K562 (cell line): Measurements from ENCODE around the gene CFAP20DC. TPM values are rescaled to one million over a fixed set of nuclear protein-coding genes. Genes with fewer than 3 reads are reported as not detected.
A peak's percentile ranks its signal among the peaks of the same experiment; 100 is the strongest.

Experiments used
- AFF4 ChIP-seq: sonication (generic); formaldehyde crosslinking; IDR thresholded peaks from 2 replicates; pipeline ENCODE4 v1.8.0; 2023; ENCODE audit warnings: mild to moderate bottlenecking, missing genetic modification reagents
- ARID1B ChIP-seq: fragments of 450-650 bp; IDR thresholded peaks from 2 replicates; pipeline ENCODE4 v1.6.1; 2016; ENCODE audit warnings: antibody characterized with exemption, mild to moderate bottlenecking, inconsistent platforms
- CBFA2T2 ChIP-seq: fragments of 450-650 bp; conservative IDR thresholded peaks from 2 replicates; pipeline ENCODE4 v1.6.1; 2017; ENCODE audit warnings: mild to moderate bottlenecking
- CBFA2T3 ChIP-seq: fragments of 450-650 bp; IDR thresholded peaks from 2 replicates; pipeline ENCODE4 v1.6.1; 2017
- CTBP1 ChIP-seq: fragments of 450-650 bp; IDR thresholded peaks from 2 replicates; pipeline ENCODE4 v1.6.1; 2016; ENCODE audit warnings: borderline replicate concordance
- DPF2 ChIP-seq: fragments of 450-650 bp; IDR thresholded peaks from 2 replicates; pipeline ENCODE4 v1.6.1; 2016
- EP300 ChIP-seq: IDR thresholded peaks from 2 replicates; pipeline ENCODE4 v1.6.1; 2012; ENCODE audit warnings: low read length, improper control_type of control experiment
- FOXM1 ChIP-seq, 2 experiments: fragments of 450-650 bp in 1 of 2; sonication (generic) in 1 of 2; formaldehyde crosslinking in 1 of 2; IDR thresholded peaks; 2 replicates each; pipeline versions ENCODE4 v1.6.1 to v1.9.0; 2017 to 2022; ENCODE audit warnings: low read depth in 2 of 2, mild to moderate bottlenecking in 2 of 2, missing genetic modification reagents in 1 of 2, moderate library complexity in 1 of 2
- GTF2E2 ChIP-seq: fragments of 200-800 bp; sonication (Bioruptor generic); IDR thresholded peaks from 2 replicates; pipeline ENCODE4 v1.6.1; 2016; ENCODE audit warnings: missing genetic modification characterization, missing compliant biosample characterization
- IFI16 ChIP-seq: fragments of 250-450 bp; sonication (Bioruptor Pico); IDR thresholded peaks from 2 replicates; pipeline ENCODE4 v2.1.2; 2022; ENCODE audit warnings: mild to moderate bottlenecking, inconsistent platforms
- JUNB ChIP-seq: fragments of 450-650 bp; formaldehyde crosslinking; conservative IDR thresholded peaks from 2 replicates; pipeline ENCODE4 v1.4.0; 2020; ENCODE audit warnings: mild to moderate bottlenecking
- JUND ChIP-seq, 2 experiments: IDR thresholded peaks; 2 replicates in 1 of 2; 3 replicates in 1 of 2; pipeline ENCODE4 v1.6.1; 2011; ENCODE audit warnings: borderline replicate concordance in 2 of 2, low read depth in 2 of 2, low read length in 2 of 2, improper control_type of control experiment in 1 of 2, missing biosample characterization in 1 of 2, missing genetic modification characterization in 1 of 2, missing genetic modification reagents in 1 of 2
- KLF16 ChIP-seq: IDR thresholded peaks from 2 replicates; pipeline ENCODE4 v1.6.1; 2016; ENCODE audit warnings: antibody characterized with exemption
- MAFF ChIP-seq: IDR thresholded peaks from 2 replicates; pipeline ENCODE4 v1.6.1; 2012; ENCODE audit warnings: low read length, improper control_type of control experiment
- MED1 ChIP-seq: sonication (generic); formaldehyde crosslinking; IDR thresholded peaks from 2 replicates; pipeline ENCODE4 v1.8.1; 2023; ENCODE audit warnings: missing genetic modification reagents, borderline replicate concordance
- MEIS2 ChIP-seq: fragments of 450-650 bp; IDR thresholded peaks from 2 replicates; pipeline ENCODE4 v1.6.1; 2014; ENCODE audit warnings: mild to moderate bottlenecking; ENCODE audit not compliant: partially characterized antibody
- MTA2 ChIP-seq: fragments of 450-650 bp; IDR thresholded peaks from 2 replicates; pipeline ENCODE4 v1.6.1; 2016; ENCODE audit warnings: low read depth
- NCOR1 ChIP-seq: fragments of 450-650 bp; IDR thresholded peaks from 2 replicates; pipeline ENCODE4 v1.6.1; 2016; ENCODE audit warnings: mild to moderate bottlenecking, moderate library complexity
- NEUROD1 ChIP-seq: fragments of 150-350 bp; IDR thresholded peaks from 2 replicates; pipeline ENCODE4 v1.6.1; 2014; ENCODE audit warnings: borderline replicate concordance, low read length, low read depth; ENCODE audit not compliant: partially characterized antibody
- NFIC ChIP-seq: fragments of 450-650 bp; IDR thresholded peaks from 2 replicates; pipeline ENCODE4 v1.6.1; 2017; ENCODE audit warnings: mild to moderate bottlenecking, inconsistent platforms
- RCOR1 ChIP-seq, 2 experiments: IDR thresholded peaks; 2 replicates each; pipeline ENCODE4 v1.6.1; 2012; ENCODE audit warnings: low read depth in 2 of 2, low read length in 2 of 2, borderline replicate concordance in 1 of 2, improper control_type of control experiment in 1 of 2
- RNF2 ChIP-seq: sonication (generic); IDR thresholded peaks from 2 replicates; pipeline ENCODE4 v1.6.1; 2016
- RUNX1 ChIP-seq: sonication (generic); IDR thresholded peaks from 2 replicates; pipeline ENCODE4 v1.6.1; 2016; ENCODE audit warnings: antibody characterized with exemption, low read depth
- SMARCA4 ChIP-seq: fragments of 450-650 bp; IDR thresholded peaks from 2 replicates; pipeline ENCODE4 v1.6.1; 2016
- SMARCE1 ChIP-seq: fragments of 450-650 bp; IDR thresholded peaks from 2 replicates; pipeline ENCODE4 v1.7.1; 2016; ENCODE audit warnings: mild to moderate bottlenecking
- SOX6 ChIP-seq: fragments of 450-650 bp; IDR thresholded peaks from 2 replicates; pipeline ENCODE4 v1.6.1; 2014; ENCODE audit warnings: mild to moderate bottlenecking
- STAT5A ChIP-seq: IDR thresholded peaks from 2 replicates; pipeline ENCODE4 v1.6.1; 2012; ENCODE audit warnings: low read length, inconsistent platforms, borderline replicate concordance
- TAL1 ChIP-seq: fragments of 450-650 bp; IDR thresholded peaks from 2 replicates; pipeline ENCODE4 v1.6.1; 2016; ENCODE audit warnings: mild to moderate bottlenecking
- TRIM24 ChIP-seq, 2 experiments: fragments of 450-650 bp; IDR thresholded peaks; 2 replicates each; pipeline ENCODE4 v1.6.1; 2016
- ZNF3 ChIP-seq: fragments of 250-450 bp; sonication (Bioruptor Pico); IDR thresholded peaks from 2 replicates; pipeline ENCODE4 v1.5.0; 2021; ENCODE audit warnings: mild to moderate bottlenecking, moderate library complexity
- polyA plus RNA-seq, 8 experiments: library from polyadenylated mRNA; depleted of rRNA in 4 of 8; stranded (reverse) in 5 of 8; unstranded in 3 of 8; fragments of >200 nt; fragmentation: Nextera tagmentation in 2 of 8; fragmentation: Illumina TruSeq in 1 of 8; extraction: Ambion mirVana in 2 of 8; extraction: Trizol in 1 of 8; gene quantifications; 2 replicates each; pipeline versions ENCODE4 v1.2.1 to v1.2.3, GENCODE V29; 2011 to 2014; ENCODE audit warnings: inconsistent platforms in 1 of 8, missing spikeins in 1 of 8
- total RNA-seq, 7 experiments: library from RNA; depleted of rRNA in 6 of 7; stranded (reverse); fragments of >200 nt in 6 of 7; fragmentation: Illumina TruSeq in 2 of 7; extraction: Trizol in 2 of 7; gene quantifications; 2 replicates each; pipeline versions ENCODE4 v1.2.1 to v1.2.3, GENCODE V29; 2011 to 2021; ENCODE audit warnings: low replicate concordance in 1 of 7
- TF ChIP-seq, protein P1 (sequence below): fragments of 250-450 bp; sonication (Bioruptor Pico); IDR thresholded peaks from 2 replicates; pipeline ENCODE4 v1.8.0; 2022; ENCODE audit warnings: moderate library complexity, mild to moderate bottlenecking, inconsistent platforms

The CFAP20DC gene
- total and polyA plus RNA-seq, 9 of the 15 experiments (the other 6 are each of a cell fraction or from before 2014, with no cell fraction given), result 1.6 to 5.9 (median 4.6) TPM

DNA sequence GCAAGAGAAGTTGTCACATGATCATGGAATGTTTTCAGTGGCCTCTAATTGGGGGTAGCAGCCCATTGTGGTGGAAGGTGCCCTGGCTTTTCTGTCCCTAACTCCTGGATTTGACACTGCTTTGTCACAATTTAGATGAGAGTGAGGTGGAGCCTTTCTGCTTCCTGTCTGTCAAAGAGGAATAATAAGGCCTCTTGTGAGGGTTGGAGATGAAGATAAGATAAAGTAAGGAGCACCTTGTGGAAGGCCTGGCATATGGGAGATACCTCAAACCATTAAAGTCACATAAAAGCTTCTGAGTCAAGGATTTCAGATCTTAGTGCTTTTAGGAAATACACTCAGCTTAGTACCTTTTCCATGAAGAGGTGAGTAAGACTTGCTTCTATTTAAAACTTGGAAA, 210.6 kb downstream of the CFAP20DC start (continued):
- TF ChIP-seq EP300 (peak; percentile 66), MTA2 (peak; percentile 47; the same call in 1 of the 2 replicates), SMARCE1 (peak; percentile 59), NCOR1 (peak; percentile 46; the same call in 1 of the 2 replicates), GTF2E2 (tag) (no peak), MEIS2 (peak; percentile 73), JUNB (CRISPR knock-in tag) (no peak), ZNF3 (no peak), ARID1B (peak; percentile 85), SOX6 (peak; percentile 90), JUND (IDR thresholded peaks at IDR 0.05; ENCODE audit: borderline replicate concordance, low read depth, low read length) (peak; percentile 20; the same call in 1 of the 2 replicates), JUND (tag; IDR thresholded peaks at IDR 0.05; ENCODE audit: borderline replicate concordance, low read depth, low read length) (no peak; the same call in 2 of the 3 replicates), DPF2 (peak; percentile 67), NEUROD1 (no peak), AFF4 (CRISPR knock-in tag) (no peak), SMARCA4 (peak; percentile 73), FOXM1 (IDR thresholded peaks at IDR 0.05; ENCODE audit: low read depth) (0 out of 2 replicates have a peak, but pooled peaks have one; percentile 42), FOXM1 (CRISPR knock-in tag; IDR thresholded peaks at IDR 0.05; ENCODE audit: low read depth) (no peak), KLF16 (peak; percentile 63), CBFA2T3 (peak; percentile 86), RUNX1 (no peak), MAFF (no peak), NFIC (peak; percentile 12; the same call in 1 of the 2 replicates), TRIM24 (IDR thresholded peaks at IDR 0.05) (peak in 1 of 2 experiments; percentile 24; a peak in 1 of 4 replicates), CBFA2T2 (peak; percentile 75), CTBP1 (peak; percentile 59; the same call in 1 of the 2 replicates), TAL1 (peak; percentile 72), IFI16 (CRISPR knock-in tag) (no peak), MED1 (no peak), RNF2 (0 out of 2 replicates have a peak, but pooled peaks have one; percentile 25), STAT5A (0 out of 2 replicates have a peak, but pooled peaks have one; percentile 32), RCOR1 (IDR thresholded peaks at IDR 0.05; ENCODE audit: borderline replicate concordance in 1 of 2, low read depth in 2 of 2, low read length in 2 of 2) (peak in 1 of 2 experiments; percentile 22; a peak in 1 of 4 replicates)
- TF ChIP-seq, protein P1, sequence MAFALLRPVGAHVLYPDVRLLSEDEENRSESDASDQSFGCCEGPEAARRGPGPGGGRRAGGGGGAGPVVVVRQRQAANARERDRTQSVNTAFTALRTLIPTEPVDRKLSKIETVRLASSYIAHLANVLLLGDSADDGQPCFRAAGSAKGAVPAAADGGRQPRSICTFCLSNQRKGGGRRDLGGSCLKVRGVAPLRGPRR (CRISPR knock-in tag), result no peak
